DND-41 (cell line): ENCODE data around the gene ZNF175.

ENCODE experiments used
- CTCF ChIP-seq: IDR thresholded peaks from 2 replicates; pipeline ENCODE4 v1.5.1; 2012; ENCODE audit warnings: borderline replicate concordance, low read length, moderate library complexity, mild to moderate bottlenecking; ENCODE audit not compliant: poor library complexity, severe bottlenecking; ENCODE audit errors: extremely low read depth
- EZH2 ChIP-seq: IDR thresholded peaks from 3 replicates; pipeline ENCODE4 v1.6.1; 2012; ENCODE audit warnings: borderline replicate concordance, low read depth, mild to moderate bottlenecking, moderate library complexity, low read length, inconsistent platforms; ENCODE audit not compliant: severe bottlenecking

GRCh38 chr19:51549533-51550324 lies 21.4 kb upstream of the ZNF175 start:
- TF ChIP-seq CTCF (no peak), EZH2 (no peak)
